ENCODE data around the gene LCN15. TPM values are rescaled to one million over a fixed set of nuclear protein-coding genes. Genes with fewer than 3 reads are reported as not detected.

LCN15 gene
- total and polyA plus RNA-seq, 2 of the 4 experiments (the other 2 are of a cell fraction) = not detected

- no peak overlapping the region for H3K18ac ChIP-seq (ENCODE audit: low read depth, low read length)
- H4K5ac ChIP-seq (ENCODE audit: low read depth, low read length) = no peak overlapping the region
- H2BK5ac ChIP-seq (ENCODE audit: low read depth, low read length, poor library complexity, severe bottlenecking) = no peak overlapping the region
These were observed 10.8 kb downstream of the LCN15 start for GRCh38 chr9:136753371-136754058.

More at GRCh38 chr9:136753371-136754058, 10.8 kb downstream of the LCN15 start:
- Histone ChIP-seq H3K9me1 (ENCODE audit: insufficient read depth, low read length) (no peaks in the 10 kb centered on the region), H3K36me3 (ENCODE audit: control insufficient read depth, insufficient read depth, low read length) (no peaks in the 10 kb centered on the region), H4K8ac (ENCODE audit: low read depth in 2 of 2, low read length in 2 of 2) (no peak overlapping the region), H3K4me3 (ENCODE audit: insufficient read depth, low read depth, low read length) (no peak overlapping the region), H3K14ac (replicated peaks; ENCODE audit: low read depth, low read length) (no peak overlapping the region), H3K56ac (ENCODE audit: extremely low read depth, insufficient read depth, low read length) (no peak overlapping the region), H3K4me2 (ENCODE audit: low read depth, low read length) (no peak overlapping the region), H3K9ac (ENCODE audit: low read depth, low read length) (no peak overlapping the region), H4K91ac (ENCODE audit: insufficient read depth, low read depth, low read length) (no peak overlapping the region), H3K9me3 (ENCODE audit: control insufficient read depth, insufficient read depth, low read length) (peaks cover 16% of the 10 kb centered on the region), H3K27ac (ENCODE audit: insufficient read depth, low read length) (no peak overlapping the region), H3K23ac (ENCODE audit: low read depth, low read length) (no peak overlapping the region), H2AK5ac (ENCODE audit: low read depth, low read length) (no peak overlapping the region), H2AK9ac (replicated peaks; ENCODE audit: low read depth, low read length, poor library complexity) (no peak overlapping the region), H2AFZ (replicated peaks; ENCODE audit: low read length, poor library complexity) (no peak overlapping the region), H3K27me3 (ENCODE audit: control insufficient read depth, insufficient read depth, low read length) (peaks cover 8% of the 10 kb centered on the region), H3K4me1 (ENCODE audit: control insufficient read depth, insufficient read depth, low read length) (no peaks in the 10 kb centered on the region), H2BK120ac (ENCODE audit: low read depth, low read length) (no peak overlapping the region), H4K20me1 (ENCODE audit: insufficient read depth, low read length) (no peaks in the 10 kb centered on the region), H3K4ac (ENCODE audit: low read depth, low read length) (no peak overlapping the region), H2BK15ac (ENCODE audit: low read depth, low read length) (no peak overlapping the region), H2BK20ac (ENCODE audit: low read depth, low read length) (no peak overlapping the region), H3K79me1 (ENCODE audit: low read depth in 1 of 2, low read length in 2 of 2) (no peaks in the 10 kb centered on the region)
- no TSS peak for BruUV-seq (replicated peaks)
- CTCF ChIA-PET = no interaction called here
- intact Hi-C loops (cut with micrococcal nuclease) = no loop called here
- DNase-seq (no peak), ATAC-seq (ENCODE audit: low read depth) (no peak)
- in situ Hi-C loops (cut with MboI; ENCODE audit: low sequenced_read_pairs) = no loop called here
- 72% methylated on average over 23 of the region's 31 CpGs; no CpG with 5 or more reads in 1 of the 2 experiments for WGBS, 2 experiments (ENCODE audit: extremely low coverage in 2 of 2, insufficient read length in 1 of 2)
- no peak for TF ChIP-seq CTCF (conservative IDR thresholded peaks at IDR 0.05; ENCODE audit: low read depth, low read length)
- TF ChIP-seq NFE2L2 (IDR thresholded peaks at IDR 0.05; ENCODE audit: low read depth, low read length) = no peak
- no peak for TF ChIP-seq FOS (IDR thresholded peaks at IDR 0.05; ENCODE audit: low read depth, low read length)
- no peak for TF ChIP-seq CEBPB (IDR thresholded peaks at IDR 0.05; ENCODE audit: low read depth, low read length)
- TF ChIP-seq POLR2A (IDR thresholded peaks at IDR 0.05; ENCODE audit: low read depth, low read length) = no peak
- TF ChIP-seq USF2 (IDR thresholded peaks at IDR 0.05; ENCODE audit: low read depth, low read length) = no peak
- TF ChIP-seq RFX5 (IDR thresholded peaks at IDR 0.05; ENCODE audit: low read depth, low read length) = no peak
- no peak for TF ChIP-seq ELK1 (IDR thresholded peaks at IDR 0.05; ENCODE audit: borderline replicate concordance, low read depth, low read length)
- TF ChIP-seq RAD21 (IDR thresholded peaks at IDR 0.05; ENCODE audit: low read length) = no peak
- TF ChIP-seq MAZ (IDR thresholded peaks at IDR 0.05; ENCODE audit: borderline replicate concordance, low read depth, low read length) = no peak
- TF ChIP-seq RCOR1 (IDR thresholded peaks at IDR 0.05; ENCODE audit: insufficient replicate concordance, low read length) = no peak
- TF ChIP-seq MXI1 (IDR thresholded peaks at IDR 0.05; ENCODE audit: borderline replicate concordance, low read depth, low read length) = no peak
- no peak for TF ChIP-seq SMC3 (IDR thresholded peaks at IDR 0.05; ENCODE audit: low read depth, low read length)
- no peak for TF ChIP-seq MAFK (IDR thresholded peaks at IDR 0.05; ENCODE audit: low read depth, low read length)
- TF ChIP-seq CHD1 (IDR thresholded peaks at IDR 0.05; ENCODE audit: low read depth, low read length) = no peak
- TF ChIP-seq BHLHE40 (IDR thresholded peaks at IDR 0.05; ENCODE audit: low read depth, low read length) = no peak
- POLR2A ChIA-PET (ENCODE audit: unreplicated experiment) = no interaction called here
- dilution Hi-C loops (cut with HindIII; ENCODE audit: low sequenced_read_pairs, unreplicated experiment) = no loop called here

All from IMR-90 (cell line).